Skeletal muscle satellite cell (primary cell): ENCODE measurements around the gene CD200.

ENCODE experiments used
- H3K27me3 ChIP-seq: 2 replicates; pipeline ENCODE4 v1.7.0; 2013; ENCODE audit warnings: low read length; ENCODE audit not compliant: control insufficient read depth, insufficient read depth
- H3K36me3 ChIP-seq: 2 replicates; pipeline ENCODE4 v1.7.0; 2013; ENCODE audit warnings: mild to moderate bottlenecking, control low read depth, low read length; ENCODE audit not compliant: insufficient read depth
- H3K4me1 ChIP-seq: 2 replicates; pipeline ENCODE4 v1.7.0; 2013; ENCODE audit warnings: low read length; ENCODE audit not compliant: control insufficient read depth, insufficient read depth
- H3K4me2 ChIP-seq: 2 replicates; pipeline ENCODE4 v1.7.0; 2013; ENCODE audit warnings: mild to moderate bottlenecking, low read length
- H3K4me3 ChIP-seq: 2 replicates; pipeline ENCODE4 v1.7.0; 2013; ENCODE audit warnings: low read length
- H3K9ac ChIP-seq: 2 replicates; pipeline ENCODE4 v1.7.0; 2013; ENCODE audit warnings: mild to moderate bottlenecking, low read depth, low read length, moderate library complexity
- H3K9me3 ChIP-seq: replicated peaks from 2 replicates; pipeline ENCODE4 v1.7.0; 2013; ENCODE audit warnings: mild to moderate bottlenecking, control low read depth, low read length

Gene CD200

GRCh38 chr3:112407214-112407887, 74.4 kb downstream of the CD200 start:
- no peaks in the 10 kb centered on the region for H3K4me1 ChIP-seq
- H3K9me3 ChIP-seq, result no peaks in the 10 kb centered on the region
- no peak overlapping the region for H3K4me2 ChIP-seq
- H3K4me3 ChIP-seq, result no peak overlapping the region
- H3K36me3 ChIP-seq, result no peaks in the 10 kb centered on the region
- H3K9ac ChIP-seq, result no peak overlapping the region
- H3K27me3 ChIP-seq, result no peaks in the 10 kb centered on the region

GRCh38 chr3:112407888-112408702, 75.1 kb downstream of the CD200 start:
- no peak overlapping the region for H3K9ac ChIP-seq
- no peaks in the 10 kb centered on the region for H3K36me3 ChIP-seq
- H3K4me2 ChIP-seq, result no peak overlapping the region
- H3K27me3 ChIP-seq, result no peaks in the 10 kb centered on the region
- H3K4me3 ChIP-seq, result no peak overlapping the region
- H3K9me3 ChIP-seq, result no peaks in the 10 kb centered on the region
- no peaks in the 10 kb centered on the region for H3K4me1 ChIP-seq

- Histone ChIP-seq H3K36me3 (no peaks in the 10 kb centered on the region), H3K9me3 (no peaks in the 10 kb centered on the region), H3K4me1 (no peaks in the 10 kb centered on the region), H3K9ac (no peak overlapping the region), H3K4me2 (no peak overlapping the region), H3K4me3 (no peak overlapping the region), H3K27me3 (no peaks in the 10 kb centered on the region)
Measured at GRCh38 chr3:112409041-112409440, 76.1 kb downstream of the CD200 start.

GRCh38 chr3:112411425-112411824, 78.5 kb downstream of the CD200 start:
- H3K4me1 ChIP-seq, result no peaks in the 10 kb centered on the region
- no peak overlapping the region for H3K9ac ChIP-seq
- H3K36me3 ChIP-seq, result no peaks in the 10 kb centered on the region
- no peaks in the 10 kb centered on the region for H3K27me3 ChIP-seq
- no peak overlapping the region for H3K4me2 ChIP-seq
- H3K4me3 ChIP-seq, result no peak overlapping the region
- no peaks in the 10 kb centered on the region for H3K9me3 ChIP-seq
